ENCODE results near the gene ZHX3.
"Not testable (repeated sequence)": the region's sequence is repeated elsewhere in the genome, so short reads cannot be mapped to it uniquely, and the experiment has no call there.

Gene ZHX3

DNA sequence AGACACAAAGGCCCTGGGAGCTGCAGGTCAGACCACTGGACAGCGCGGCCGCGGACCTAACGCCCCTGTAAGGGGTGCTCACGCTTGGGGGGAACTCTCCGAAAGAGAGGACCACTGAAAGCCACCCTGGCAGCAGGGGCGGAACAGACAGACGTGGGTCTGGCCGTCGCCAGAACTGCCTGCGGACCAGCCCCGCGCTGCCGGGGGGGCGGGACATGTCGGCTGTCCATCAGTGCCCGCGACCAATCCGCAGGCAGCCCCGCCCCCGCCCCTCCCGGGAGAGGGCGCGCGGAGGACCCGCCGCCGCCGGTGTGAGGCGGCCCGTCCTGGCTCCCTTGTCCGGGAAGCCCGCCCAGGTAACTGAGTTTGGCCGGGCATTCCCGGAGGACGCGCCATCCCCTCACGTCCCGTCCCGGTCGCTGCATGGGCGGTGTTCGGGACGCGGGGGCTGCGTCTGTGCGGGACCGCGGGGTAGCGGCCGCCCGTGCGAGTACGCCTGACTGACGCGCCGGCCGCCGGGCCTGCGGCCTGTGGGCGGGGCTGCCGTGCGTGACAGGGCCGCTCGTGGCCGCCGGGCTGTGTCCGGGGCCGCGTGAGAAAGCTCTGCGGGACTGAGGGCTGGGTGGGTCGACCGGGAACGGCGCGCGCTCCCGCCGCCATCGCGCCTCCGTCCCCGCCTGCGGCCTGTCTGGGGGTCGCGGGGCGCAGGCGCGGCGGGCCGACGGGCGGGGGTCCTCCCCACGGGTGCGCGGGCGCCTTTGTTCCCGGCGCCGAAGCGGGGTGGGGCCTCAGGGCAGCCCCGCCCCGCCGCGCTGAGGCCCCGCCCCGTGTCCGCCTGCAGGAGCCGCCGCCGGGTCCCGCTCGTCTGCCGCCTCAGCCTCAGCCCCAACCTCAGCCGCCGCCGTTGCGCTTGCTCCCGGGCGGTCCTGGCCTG, 180.6 kb downstream of the ZHX3 start, which contains the start of gene PLCG1:
Gene PLCG1 (plus strand): TSS at position 864 of the 934 bp plus-strand sequence. CDS start 99 bp downstream, outside the sequence.
- POLR2A ChIA-PET: no interaction called here
- TF ChIP-seq, protein P1, sequence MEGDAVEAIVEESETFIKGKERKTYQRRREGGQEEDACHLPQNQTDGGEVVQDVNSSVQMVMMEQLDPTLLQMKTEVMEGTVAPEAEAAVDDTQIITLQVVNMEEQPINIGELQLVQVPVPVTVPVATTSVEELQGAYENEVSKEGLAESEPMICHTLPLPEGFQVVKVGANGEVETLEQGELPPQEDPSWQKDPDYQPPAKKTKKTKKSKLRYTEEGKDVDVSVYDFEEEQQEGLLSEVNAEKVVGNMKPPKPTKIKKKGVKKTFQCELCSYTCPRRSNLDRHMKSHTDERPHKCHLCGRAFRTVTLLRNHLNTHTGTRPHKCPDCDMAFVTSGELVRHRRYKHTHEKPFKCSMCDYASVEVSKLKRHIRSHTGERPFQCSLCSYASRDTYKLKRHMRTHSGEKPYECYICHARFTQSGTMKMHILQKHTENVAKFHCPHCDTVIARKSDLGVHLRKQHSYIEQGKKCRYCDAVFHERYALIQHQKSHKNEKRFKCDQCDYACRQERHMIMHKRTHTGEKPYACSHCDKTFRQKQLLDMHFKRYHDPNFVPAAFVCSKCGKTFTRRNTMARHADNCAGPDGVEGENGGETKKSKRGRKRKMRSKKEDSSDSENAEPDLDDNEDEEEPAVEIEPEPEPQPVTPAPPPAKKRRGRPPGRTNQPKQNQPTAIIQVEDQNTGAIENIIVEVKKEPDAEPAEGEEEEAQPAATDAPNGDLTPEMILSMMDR (IDR thresholded peaks at IDR 0.05; ENCODE audit: insufficient read depth, low read length, missing control alignments): no peak
- peak within 1 kb of the TSS; percentile 75 for H3K4me3 ChIP-seq (ENCODE audit: low read depth, low read length)
- peak; percentile 9 for DNase-seq (ENCODE audit: low read depth, low spot score)
- CTCF ChIA-PET: interaction anchor here (0.9 to 2.9 kb wide), 9 partner anchors 16 to 274 kb away, joined by 3 to 18 read pairs (median 4); partner anchors contain the start of gene LPIN3

DNA sequence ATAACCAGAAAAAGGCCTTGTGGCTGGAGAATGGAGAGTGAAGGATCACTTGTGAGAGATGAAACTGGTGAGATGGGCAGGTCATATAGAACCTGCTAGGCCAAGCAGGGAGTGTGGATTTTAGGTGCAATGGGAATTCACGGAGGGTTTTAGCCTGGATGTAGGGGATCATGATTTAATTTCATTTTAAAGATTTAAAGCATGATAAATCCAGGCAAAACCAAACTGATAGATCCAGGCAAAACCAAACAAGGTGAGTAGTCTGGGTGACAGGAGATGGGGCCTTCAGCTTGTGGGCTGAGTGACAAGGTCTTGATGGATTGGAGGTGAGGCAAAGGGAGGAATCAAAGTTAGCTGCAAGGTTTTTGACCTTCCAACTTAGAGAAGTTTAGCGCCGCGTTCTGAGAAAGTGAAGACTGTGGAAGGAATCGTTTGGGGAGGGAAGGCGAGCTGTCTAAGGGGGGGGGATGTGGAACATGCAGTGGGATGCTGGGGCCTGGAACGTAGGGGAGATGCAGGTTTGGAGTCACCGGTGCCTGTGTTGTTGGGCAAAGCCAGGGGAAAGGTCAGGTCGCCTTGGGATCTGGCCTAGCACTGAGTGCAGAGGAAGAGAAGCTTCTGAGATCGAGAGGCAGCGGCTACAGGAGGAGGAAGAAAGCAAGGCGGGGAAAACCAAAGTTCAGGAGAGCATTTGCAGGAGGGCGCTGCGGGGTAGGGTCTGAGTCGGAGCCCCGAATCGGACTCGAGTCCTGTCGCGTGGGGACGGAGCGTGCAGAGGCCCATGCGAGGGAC, 181.4 kb downstream of the ZHX3 start:
- POLR2A ChIA-PET: no interaction called here
- H3K4me3 ChIP-seq (ENCODE audit: low read depth, low read length): peak overlapping the region; percentile 75
- no peak for DNase-seq (ENCODE audit: low read depth, low spot score)
- CTCF ChIA-PET: interaction anchor here (0.6 to 2.7 kb wide), 16 partner anchors 10 to 317 kb away, joined by 3 to 18 read pairs (median 4); partner anchors contain the start of gene LPIN3
- TF ChIP-seq, protein P1 (IDR thresholded peaks at IDR 0.05; ENCODE audit: insufficient read depth, low read length, missing control alignments): no peak

DNA sequence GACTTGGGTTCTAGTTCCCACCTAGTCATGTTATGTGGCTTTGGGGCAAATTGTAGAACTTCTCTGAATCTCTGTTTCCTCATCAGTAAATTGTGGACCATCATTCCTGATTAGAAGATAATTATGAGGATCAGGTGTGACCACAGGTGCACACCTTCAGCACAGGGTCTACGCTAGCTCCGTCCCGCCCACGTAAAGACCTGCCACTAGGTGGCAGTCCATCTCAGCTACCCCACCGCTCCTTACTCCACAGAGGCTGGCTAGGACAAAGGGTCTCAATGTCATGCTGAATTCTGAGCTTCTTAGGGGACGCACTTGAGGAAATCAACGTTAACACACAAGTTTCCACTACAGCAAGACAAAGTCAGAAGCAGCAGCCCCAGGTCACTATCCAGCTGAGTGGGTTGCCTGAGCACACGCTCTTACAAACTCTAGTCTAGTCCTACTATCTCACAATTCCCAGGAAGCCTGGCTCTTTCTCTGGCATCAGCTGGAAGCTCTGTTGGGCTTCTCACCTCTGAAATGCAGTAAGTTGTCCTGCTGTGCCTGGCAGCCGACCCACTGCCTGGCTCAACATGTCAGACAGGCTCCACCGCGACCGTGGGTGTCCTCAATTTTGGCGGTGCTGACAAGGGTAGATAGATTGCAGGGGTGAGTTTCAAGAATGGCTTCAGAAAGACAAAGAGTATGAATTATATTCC, 182.2 kb downstream of the ZHX3 start:
- no peak for DNase-seq (ENCODE audit: low read depth, low spot score)
- CTCF ChIA-PET: interaction anchor here (0.8 to 2.7 kb wide), 15 partner anchors 10 to 279 kb away, joined by 3 to 18 read pairs (median 4); no protein-coding TSS in a partner anchor
- POLR2A ChIA-PET: no interaction called here
- TF ChIP-seq, protein P1 (IDR thresholded peaks at IDR 0.05; ENCODE audit: insufficient read depth, low read length, missing control alignments): peak; percentile 58
- H3K4me3 ChIP-seq (ENCODE audit: low read depth, low read length): no peak overlapping the region

DNA sequence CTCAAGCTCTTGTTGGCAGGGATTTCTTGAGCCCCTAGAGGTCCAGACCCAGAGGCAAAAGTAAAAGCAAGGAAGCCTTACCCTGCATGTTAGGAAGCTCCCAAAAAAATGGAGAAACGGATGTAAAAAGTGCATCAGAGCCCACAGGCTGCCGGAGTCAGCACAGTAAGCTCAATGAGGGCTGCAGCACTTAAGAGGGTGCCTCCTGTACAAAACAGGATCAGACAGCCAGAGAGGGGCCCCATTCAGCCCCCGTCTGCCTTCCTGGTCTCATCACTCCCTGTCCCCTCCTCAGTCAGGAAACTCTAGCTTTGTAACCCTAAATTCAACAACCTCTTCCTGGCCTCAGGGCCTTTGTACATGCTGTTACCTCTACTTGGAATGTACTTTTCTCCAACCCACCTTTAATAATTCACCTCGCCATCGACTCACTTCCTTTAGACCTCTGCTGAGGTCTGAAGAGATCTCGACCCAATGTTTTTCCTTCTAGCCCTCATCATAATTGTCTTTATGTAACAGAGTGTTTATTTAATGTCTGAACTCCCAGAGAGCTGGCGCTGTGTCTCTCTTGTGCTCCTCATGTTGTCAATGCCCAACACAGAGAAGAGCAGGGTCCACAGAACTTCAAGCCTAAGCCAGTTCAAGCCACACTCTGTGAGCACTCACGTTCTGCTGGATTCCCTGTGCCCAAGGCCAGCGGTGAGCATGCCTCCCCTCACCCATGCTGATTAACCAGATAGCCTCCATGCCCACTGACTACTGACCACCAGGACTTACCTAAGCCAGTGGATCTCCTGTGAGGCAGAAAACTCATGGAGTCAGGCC, 183.0 kb downstream of the ZHX3 start:
- ChIA-PET POLR2A (no interaction called here), CTCF (interaction anchor here (0.7 to 2.7 kb wide), 23 partner anchors 9 to 280 kb away, joined by 3 to 18 read pairs (median 3); partner anchors contain the start of gene LPIN3)
- no peak for DNase-seq (ENCODE audit: low read depth, low spot score)
- H3K4me3 ChIP-seq (ENCODE audit: low read depth, low read length): no peak overlapping the region
- TF ChIP-seq, protein P1 (IDR thresholded peaks at IDR 0.05; ENCODE audit: insufficient read depth, low read length, missing control alignments): no peak

DNA sequence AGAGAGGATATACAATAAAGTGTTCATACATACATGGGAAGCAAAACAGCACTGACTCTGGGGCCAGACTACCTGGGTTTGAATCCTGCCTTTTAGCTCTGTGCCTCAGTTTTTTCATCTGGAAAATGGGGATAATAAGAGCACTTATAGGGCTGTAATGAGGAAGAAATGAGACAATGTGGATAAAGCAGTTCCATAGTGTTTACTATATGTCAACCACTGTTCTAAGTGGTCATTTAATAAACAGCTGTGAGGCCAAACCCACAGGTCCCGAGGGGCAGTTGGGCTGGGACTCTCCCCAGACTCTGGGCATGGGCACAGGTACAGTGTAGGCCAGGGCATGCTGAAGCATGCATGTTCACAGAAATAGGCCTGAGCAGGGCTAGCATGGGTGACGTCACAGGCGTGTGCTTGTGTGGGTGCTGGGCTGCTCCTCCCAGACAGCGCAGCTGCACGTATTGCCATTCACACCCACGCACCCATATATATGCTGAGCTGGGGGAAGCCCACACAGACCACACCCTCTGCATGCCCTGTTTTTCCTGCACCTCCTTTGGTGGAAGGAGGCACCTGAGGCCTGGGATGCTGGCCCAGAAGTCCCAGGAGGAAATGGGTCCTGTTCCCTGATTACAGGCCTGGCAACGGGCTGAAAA, 183.7 kb downstream of the ZHX3 start:
- CTCF ChIA-PET: interaction anchor here (0.7 to 2.7 kb wide), 14 partner anchors 12 to 280 kb away, joined by 3 to 15 read pairs (median 3); partner anchors contain the start of gene LPIN3
- TF ChIP-seq, protein P1 (IDR thresholded peaks at IDR 0.05; ENCODE audit: insufficient read depth, low read length, missing control alignments): no peak
- no peak overlapping the region for H3K4me3 ChIP-seq (ENCODE audit: low read depth, low read length)
- DNase-seq (ENCODE audit: low read depth, low spot score): no peak
- POLR2A ChIA-PET: no interaction called here

DNA sequence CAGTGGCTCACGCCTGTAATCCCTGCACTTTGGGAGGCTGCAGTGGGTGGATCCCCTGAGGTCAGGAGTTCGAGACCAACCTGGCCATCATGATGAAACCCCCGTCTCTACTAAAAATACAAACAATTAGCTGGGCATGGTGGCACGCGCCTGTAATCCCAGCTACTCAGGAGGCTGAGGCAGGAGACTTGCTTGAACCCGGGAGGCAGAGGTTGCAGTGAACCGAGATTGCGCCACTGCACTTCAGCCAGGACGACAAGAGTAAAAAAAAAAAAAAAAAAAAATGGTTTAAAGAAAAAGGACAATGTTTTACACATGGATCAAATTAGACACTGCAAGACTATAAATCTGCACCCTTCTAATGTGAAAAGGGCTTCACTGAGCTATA, 185.1 kb downstream of the ZHX3 start:
- POLR2A ChIA-PET; H3K4me3 ChIP-seq (ENCODE audit: low read depth, low read length); DNase-seq (ENCODE audit: low read depth, low spot score): not testable (repeated sequence)
- CTCF ChIA-PET: interaction anchor here (0.6 to 2.6 kb wide), 5 partner anchors 13 to 207 kb away, joined by 3 to 15 read pairs (median 3); no protein-coding TSS in a partner anchor

Data from AG04449 (cell line).